PC-9 (cell line): ENCODE data around the gene DUSP22.

ENCODE experiments used
- CTCF ChIP-seq: fragments of 200-600 bp; sonication (generic); conservative IDR thresholded peaks from 2 replicates; pipeline ENCODE4 v1.6.1; 2017; ENCODE audit warnings: mixed run types, antibody characterized with exemption, mild to moderate bottlenecking, moderate library complexity
- EZH2 ChIP-seq: fragments of 200-600 bp; sonication (generic); IDR thresholded peaks from 2 replicates; pipeline ENCODE4 v1.8.0; 2017; ENCODE audit warnings: antibody characterized with exemption, low read depth

- TF ChIP-seq CTCF (no peak), EZH2 (no peak)
Measured at GRCh38 chr6:378090-378957, 86.0 kb downstream of the DUSP22 start.
